Smooth muscle cell (in vitro differentiated cells): ENCODE data around the gene IGFBP6. TPM values are rescaled to one million over a fixed set of nuclear protein-coding genes. Genes with fewer than 3 reads are reported as not detected.

Experiments
- DNase-seq: peaks from one replicate; lab custom pipeline; 2025; ENCODE audit not compliant: unreplicated experiment; lab: John Stamatoyannopoulos, UW
- H2AFZ ChIP-seq: fragments of 200-600 bp; sonication (generic); 2 replicates; pipeline ENCODE4 v1.6.0; 2016; ENCODE audit warnings: antibody characterized with exemption, low read depth, mild to moderate bottlenecking
- H3F3A ChIP-seq: fragments of 200-600 bp; sonication (generic); 2 replicates; pipeline ENCODE4 v1.6.0; 2017; ENCODE audit warnings: antibody characterized with exemption, low read depth
- H3K27ac ChIP-seq: fragments of 200-600 bp; sonication (generic); 2 replicates; pipeline ENCODE4 v1.5.1; 2016; ENCODE audit warnings: low read depth, mild to moderate bottlenecking
- H3K27me3 ChIP-seq: fragments of 200-600 bp; sonication (generic); 2 replicates; pipeline ENCODE4 v1.6.1; 2016; ENCODE audit warnings: low read depth, mild to moderate bottlenecking
- H3K36me3 ChIP-seq: fragments of 200-600 bp; sonication (generic); 2 replicates; pipeline ENCODE4 v1.5.1; 2016; ENCODE audit warnings: low read depth
- H3K4me1 ChIP-seq: fragments of 200-600 bp; sonication (generic); 2 replicates; pipeline ENCODE4 v1.5.1; 2016; ENCODE audit warnings: low read depth
- H3K4me2 ChIP-seq: fragments of 200-600 bp; sonication (generic); 2 replicates; pipeline ENCODE4 v1.6.0; 2016; ENCODE audit warnings: mild to moderate bottlenecking
- H3K4me3 ChIP-seq: fragments of 200-600 bp; sonication (generic); 2 replicates; pipeline ENCODE4 v1.5.1; 2016; ENCODE audit warnings: mild to moderate bottlenecking
- H3K79me2 ChIP-seq: fragments of 200-600 bp; sonication (generic); 2 replicates; pipeline ENCODE4 v1.6.0; 2016; ENCODE audit warnings: low read depth, mild to moderate bottlenecking
- H3K9ac ChIP-seq: fragments of 200-600 bp; sonication (generic); 2 replicates; pipeline ENCODE4 v1.6.0; 2016; ENCODE audit warnings: low read depth
- H3K9me3 ChIP-seq: fragments of 200-600 bp; sonication (generic); replicated peaks from 2 replicates; pipeline ENCODE4 v1.5.1; 2016; ENCODE audit warnings: low read depth
- H4K20me1 ChIP-seq: fragments of 200-600 bp; sonication (generic); 2 replicates; pipeline ENCODE4 v1.6.0; 2016; ENCODE audit warnings: low read depth
- CTCF ChIP-seq: fragments of 200-600 bp; sonication (generic); IDR thresholded peaks from 2 replicates; pipeline ENCODE4 v1.5.1; 2017; ENCODE audit warnings: borderline replicate concordance, mild to moderate bottlenecking, antibody characterized with exemption; ENCODE audit not compliant: insufficient read depth, poor library complexity, severe bottlenecking
- WGBS: methylation state at CpG from one replicate; pipeline ENCODE4 v1.1.7; 2016; ENCODE audit warnings: low lambda C conversion rate; 5-methylcytosine and 5-hydroxymethylcytosine counted together
- polyA plus RNA-seq: library from polyadenylated mRNA; unstranded; fragments of >200 nt; fragmentation: Nextera tagmentation; extraction: Ambion mirVana; gene quantifications from 2 replicates; pipeline ENCODE4 v1.2.1, GENCODE V29; 2016
- total RNA-seq: library from RNA; depleted of rRNA; stranded (reverse); fragments of >200 nt; gene quantifications from 2 replicates; pipeline ENCODE4 v1.2.3, GENCODE V29; 2014

IGFBP6 gene
- total RNA-seq (22.6 and 22.7 TPM in 2 replicates), polyA plus RNA-seq (94.4 and 102 TPM in 2 replicates)

GRCh38 chr12:53097564-53098353 is at the start of gene IGFBP6:
IGFBP6 (plus strand) TSS chr12:53097667; CDS start chr12:53097718, 51 bp downstream.
- TF ChIP-seq CTCF = no peak
- DNase-seq = no peak

GRCh38 chr12:53048033-53048779 is 49.3 kb upstream of the IGFBP6 start:
- no peaks in the 10 kb centered on the region for H4K20me1 ChIP-seq
- H3K4me1 ChIP-seq = peaks cover 43% of the 10 kb centered on the region
- H2AFZ ChIP-seq = no peak overlapping the region
- H3K9ac ChIP-seq = peak overlapping the region; percentile 15
- peaks cover 12% of the 10 kb centered on the region for H3K79me2 ChIP-seq
- no peak for TF ChIP-seq CTCF
- no peaks in the 10 kb centered on the region for H3K36me3 ChIP-seq
- H3K27ac ChIP-seq = peak overlapping the region; percentile 86
- 24% methylated on average over 10 of the region's 10 CpGs for WGBS
- no peaks in the 10 kb centered on the region for H3K9me3 ChIP-seq
- DNase-seq = no peak
- no peaks in the 10 kb centered on the region for H3K27me3 ChIP-seq
- peak overlapping the region; percentile 84 for H3K4me2 ChIP-seq
- H3F3A ChIP-seq = peaks cover 26% of the 10 kb centered on the region
- H3K4me3 ChIP-seq = peak overlapping the region; percentile 52

More at GRCh38 chr12:53097564-53098353, at the start of gene IGFBP6:
- Histone ChIP-seq H4K20me1 (no peaks in the 10 kb centered on the region), H3F3A (peaks cover 17% of the 10 kb centered on the region), H3K27me3 (no peaks in the 10 kb centered on the region), H3K79me2 (no peaks in the 10 kb centered on the region), H2AFZ (peak within 1 kb of the TSS; percentile 95), H3K4me1 (peaks cover 31% of the 10 kb centered on the region), H3K36me3 (no peaks in the 10 kb centered on the region), H3K4me2 (peak within 1 kb of the TSS; percentile 97), H3K9me3 (no peaks in the 10 kb centered on the region), H3K9ac (no peak within 1 kb of the TSS), H3K4me3 (peak within 1 kb of the TSS; percentile 61), H3K27ac (peak within 1 kb of the TSS; percentile 28)
- WGBS = 1% methylated on average over 29 of the region's 51 CpGs

GRCh38 chr12:53048780-53049401 is 48.6 kb upstream of the IGFBP6 start:
- Histone ChIP-seq H3K4me1 (peaks cover 43% of the 10 kb centered on the region), H3K4me3 (peak overlapping the region; percentile 52), H3K9me3 (no peaks in the 10 kb centered on the region), H3K9ac (no peak overlapping the region), H3K36me3 (no peaks in the 10 kb centered on the region), H3F3A (peaks cover 25% of the 10 kb centered on the region), H3K27me3 (no peaks in the 10 kb centered on the region), H3K27ac (peak overlapping the region; percentile 86), H3K4me2 (peak overlapping the region; percentile 84), H3K79me2 (peaks cover 12% of the 10 kb centered on the region), H4K20me1 (no peaks in the 10 kb centered on the region), H2AFZ (no peak overlapping the region)
- no peak for TF ChIP-seq CTCF
- 11% methylated on average over 6 of the region's 6 CpGs for WGBS
- DNase-seq = peak; percentile 68
